Stimulated activated CD8-positive, alpha-beta memory T cell treated with anti-CD3 and anti-CD28 coated beads, Interleukin-7, amount 100 ng/mL, for 48 hours (primary cell): ENCODE results near the gene RMI2.

Experiments used
- DNase-seq, 2 donors: peaks; one replicate each; pipeline ENCODE4 v3.0.0-alpha.2; 2020; ENCODE audit warnings: low read depth in 1 of 2; ENCODE audit errors: extremely low read depth in 1 of 2

RMI2 gene

GRCh38 chr16:11327277-11328171 lies 17.7 kb upstream of the RMI2 start:
- DNase-seq: no peak

GRCh38 chr16:11328172-11329070 lies 16.8 kb upstream of the RMI2 start:
- DNase-seq: peak in 1 of 2 donors; percentile 51

- no peak for DNase-seq
Observed at GRCh38 chr16:11329071-11329491, 16.2 kb upstream of the RMI2 start.

GRCh38 chr16:11329891-11330290 lies 15.4 kb upstream of the RMI2 start:
- no peak for DNase-seq

- no peak for DNase-seq
Observed at GRCh38 chr16:11330526-11331237, 14.6 kb upstream of the RMI2 start.

- no peak for DNase-seq
Observed at GRCh38 chr16:11331967-11332366, 13.3 kb upstream of the RMI2 start.

GRCh38 chr16:11333010-11333409 lies 12.2 kb upstream of the RMI2 start:
- no peak for DNase-seq

GRCh38 chr16:11333702-11334101 lies 11.6 kb upstream of the RMI2 start:
- DNase-seq: no peak

- DNase-seq: no peak
Observed at GRCh38 chr16:11334831-11335404, 10.3 kb upstream of the RMI2 start.

GRCh38 chr16:11339075-11339474 lies 6.2 kb upstream of the RMI2 start:
- DNase-seq: no peak

GRCh38 chr16:11340710-11341109 lies 4.5 kb upstream of the RMI2 start:
- no peak for DNase-seq

- no peak for DNase-seq
Observed at GRCh38 chr16:11341371-11341770, 3.9 kb upstream of the RMI2 start.

GRCh38 chr16:11342021-11342855 lies 3.0 kb upstream of the RMI2 start:
- DNase-seq: no peak

- DNase-seq: no peak
Observed at GRCh38 chr16:11346700-11347319, 1.6 kb downstream of the RMI2 start.

- no peak for DNase-seq
Observed at GRCh38 chr16:11347831-11348230, 2.6 kb downstream of the RMI2 start.

- no peak for DNase-seq
Observed at GRCh38 chr16:11348737-11349598, 3.7 kb downstream of the RMI2 start.

- no peak for DNase-seq
Observed at GRCh38 chr16:11349599-11350276, 4.5 kb downstream of the RMI2 start.

- no peak for DNase-seq
Observed at GRCh38 chr16:11350519-11350918, 5.3 kb downstream of the RMI2 start.
